Activated CD8-positive, alpha-beta T cell treated with anti-CD3 and anti-CD28 coated beads for 36 hours (primary cell): ENCODE data around the gene GNE. TPM values are rescaled to one million over a fixed set of nuclear protein-coding genes. Genes with fewer than 3 reads are reported as not detected.
"Not testable (repeated sequence)": the region's sequence is repeated elsewhere in the genome, so short reads cannot be mapped to it uniquely, and the experiment has no call there.

Experiments
- ATAC-seq: fragments of 200-7000 bp; cut with Tn5 transposase; one replicate; pipeline ENCODE4 v1.10.0; 2021; ENCODE audit warnings: mild to moderate bottlenecking, moderate library complexity
- CTCF ChIA-PET: fragments of 350-600 bp; sonication (Branson Sonifier 250); formaldehyde crosslinking; loops from one replicate; lab custom pipeline; 2021; ENCODE audit warnings: antibody characterized with exemption; lab: Charles Lee
- POLR2A ChIA-PET: fragments of 350-600 bp; sonication (Branson Sonifier 250); formaldehyde crosslinking; loops from one replicate; lab custom pipeline; 2021; ENCODE audit warnings: antibody characterized with exemption; lab: Charles Lee
- DNase-seq: peaks from one replicate; pipeline ENCODE4 v3.0.0-alpha.2; 2020
- H3K27ac Mint-ChIP-seq: one replicate; pipeline ENCODE4 v1.8.0; 2021; ENCODE audit warnings: mild to moderate bottlenecking, mixed read lengths
- H3K27me3 Mint-ChIP-seq: one replicate; pipeline ENCODE4 v1.8.0; 2021; ENCODE audit warnings: mixed read lengths
- H3K36me3 Mint-ChIP-seq: one replicate; pipeline ENCODE4 v1.8.0; 2021; ENCODE audit warnings: low read depth, mixed read lengths
- H3K4me1 Mint-ChIP-seq: one replicate; pipeline ENCODE4 v1.8.0; 2021; ENCODE audit warnings: low read depth, mixed read lengths
- H3K4me3 Mint-ChIP-seq: one replicate; pipeline ENCODE4 v1.8.0; 2021; ENCODE audit warnings: mild to moderate bottlenecking, moderate library complexity, mixed read lengths
- H3K9me3 Mint-ChIP-seq: one replicate; pipeline ENCODE4 v1.8.0; 2021; ENCODE audit warnings: mixed read lengths
- intact Hi-C: fragments of 100-400 bp; cut with micrococcal nuclease; formaldehyde crosslinking; loops from one replicate; pipeline ENCODE4 v1.10.0; 2022
- total RNA-seq, 2 experiments: library from RNA; stranded (reverse); gene quantifications; one replicate each; pipeline ENCODE4 v1.2.3, GENCODE V29; 2021
- TF ChIP-seq, protein P1 (sequence below): fragments of 200-600 bp; IDR thresholded peaks from one replicate; pipeline ENCODE4 v1.8.0; 2022; ENCODE audit warnings: antibody characterized with exemption, mild to moderate bottlenecking

GNE gene
- total RNA-seq, 2 experiments from 2014 or later, result 11.6 to 12.0 TPM

DNA sequence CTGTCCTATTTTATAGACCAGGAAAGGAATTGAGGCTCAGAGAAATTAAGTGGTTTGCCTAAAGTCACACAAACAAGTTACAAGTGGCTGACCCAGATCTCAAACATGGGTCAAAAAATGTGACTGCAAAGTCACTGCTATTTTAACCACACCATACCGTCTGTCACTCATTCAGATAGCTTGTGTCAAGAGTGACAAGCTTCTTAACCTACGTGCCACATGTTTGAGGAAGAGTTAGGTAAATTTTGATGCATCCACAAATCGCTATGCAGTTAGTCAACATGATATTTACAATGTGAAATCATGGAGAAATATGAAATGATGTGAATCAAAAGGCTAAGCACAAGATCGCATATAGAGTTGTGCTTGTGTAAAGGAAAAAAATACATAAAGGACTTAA is 22.7 kb upstream of the GNE start:
- Mint-ChIP-seq H3K4me3 (no peak overlapping the region), H3K27me3 (no peaks in the 10 kb centered on the region), H3K4me1 (no peaks in the 10 kb centered on the region), H3K9me3 (no peaks in the 10 kb centered on the region), H3K36me3 (no peaks in the 10 kb centered on the region), H3K27ac (no peak overlapping the region)
- no peak for DNase-seq
- TF ChIP-seq, protein P1, sequence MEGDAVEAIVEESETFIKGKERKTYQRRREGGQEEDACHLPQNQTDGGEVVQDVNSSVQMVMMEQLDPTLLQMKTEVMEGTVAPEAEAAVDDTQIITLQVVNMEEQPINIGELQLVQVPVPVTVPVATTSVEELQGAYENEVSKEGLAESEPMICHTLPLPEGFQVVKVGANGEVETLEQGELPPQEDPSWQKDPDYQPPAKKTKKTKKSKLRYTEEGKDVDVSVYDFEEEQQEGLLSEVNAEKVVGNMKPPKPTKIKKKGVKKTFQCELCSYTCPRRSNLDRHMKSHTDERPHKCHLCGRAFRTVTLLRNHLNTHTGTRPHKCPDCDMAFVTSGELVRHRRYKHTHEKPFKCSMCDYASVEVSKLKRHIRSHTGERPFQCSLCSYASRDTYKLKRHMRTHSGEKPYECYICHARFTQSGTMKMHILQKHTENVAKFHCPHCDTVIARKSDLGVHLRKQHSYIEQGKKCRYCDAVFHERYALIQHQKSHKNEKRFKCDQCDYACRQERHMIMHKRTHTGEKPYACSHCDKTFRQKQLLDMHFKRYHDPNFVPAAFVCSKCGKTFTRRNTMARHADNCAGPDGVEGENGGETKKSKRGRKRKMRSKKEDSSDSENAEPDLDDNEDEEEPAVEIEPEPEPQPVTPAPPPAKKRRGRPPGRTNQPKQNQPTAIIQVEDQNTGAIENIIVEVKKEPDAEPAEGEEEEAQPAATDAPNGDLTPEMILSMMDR, result no peak
- intact Hi-C loops, result no loop called here
- no peak for ATAC-seq
- POLR2A ChIA-PET, result no interaction called here
- CTCF ChIA-PET, result no interaction called here

DNA sequence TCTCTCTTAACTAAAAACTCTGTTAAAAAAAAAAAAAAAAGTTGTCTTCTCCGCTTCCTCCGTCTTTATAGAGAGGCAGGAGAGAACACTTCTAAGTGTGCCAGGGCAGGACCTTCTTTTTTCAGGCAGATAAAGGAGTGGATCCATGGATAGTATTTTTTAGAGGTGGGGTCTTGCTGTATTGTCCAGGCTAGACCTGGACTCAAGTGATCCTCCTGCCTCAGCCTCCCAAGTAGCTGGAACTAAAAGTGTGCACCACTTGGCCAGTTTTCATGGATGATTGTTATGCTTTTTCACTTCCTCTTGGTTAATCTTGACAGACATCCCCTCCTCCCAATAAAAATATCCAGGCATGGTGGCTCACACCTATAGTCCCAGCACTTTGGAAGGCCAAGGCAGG is 20.0 kb upstream of the GNE start:
- POLR2A ChIA-PET, result no interaction called here
- TF ChIP-seq, protein P1, result no peak
- Mint-ChIP-seq H3K4me3 (no peak overlapping the region), H3K27me3 (no peaks in the 10 kb centered on the region), H3K9me3 (no peaks in the 10 kb centered on the region), H3K27ac (no peak overlapping the region), H3K4me1 (no peaks in the 10 kb centered on the region), H3K36me3 (no peaks in the 10 kb centered on the region)
- DNase-seq (no peak), ATAC-seq (no peak)
- intact Hi-C loops, result no loop called here
- CTCF ChIA-PET, result no interaction called here

DNA sequence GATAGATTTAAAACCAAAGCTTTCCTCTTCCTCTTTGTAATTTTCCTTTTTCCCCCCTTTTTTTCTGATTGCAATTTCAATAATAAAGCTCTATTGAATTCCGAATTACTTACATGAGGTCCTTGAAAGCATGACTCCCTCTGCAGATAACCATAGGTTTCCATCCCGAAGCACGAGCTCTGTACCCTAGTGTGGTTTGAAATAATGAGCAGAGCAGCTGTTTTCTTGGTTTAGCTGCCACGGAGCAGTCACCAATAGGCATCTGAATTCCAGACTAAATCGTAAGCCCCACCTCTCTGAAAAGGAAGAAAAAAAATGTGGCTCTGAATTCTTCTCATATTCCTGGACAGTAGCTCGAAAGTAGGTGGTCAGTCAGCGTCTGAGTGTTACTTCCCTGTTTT is 18.5 kb upstream of the GNE start:
- H3K4me3 Mint-ChIP-seq, result no peak overlapping the region
- intact Hi-C loops, result no loop called here
- ATAC-seq (no peak), DNase-seq (no peak)
- TF ChIP-seq, protein P1, result no peak
- H3K27me3 Mint-ChIP-seq, result no peaks in the 10 kb centered on the region
- ChIA-PET POLR2A (no interaction called here), CTCF (interaction anchor here (2.5 kb wide), 1 partner anchor 52 kb away, joined by 7 read pairs; no protein-coding TSS in a partner anchor)
- H3K36me3 Mint-ChIP-seq, result no peaks in the 10 kb centered on the region
- no peaks in the 10 kb centered on the region for H3K4me1 Mint-ChIP-seq
- no peaks in the 10 kb centered on the region for H3K9me3 Mint-ChIP-seq
- H3K27ac Mint-ChIP-seq, result no peak overlapping the region

DNA sequence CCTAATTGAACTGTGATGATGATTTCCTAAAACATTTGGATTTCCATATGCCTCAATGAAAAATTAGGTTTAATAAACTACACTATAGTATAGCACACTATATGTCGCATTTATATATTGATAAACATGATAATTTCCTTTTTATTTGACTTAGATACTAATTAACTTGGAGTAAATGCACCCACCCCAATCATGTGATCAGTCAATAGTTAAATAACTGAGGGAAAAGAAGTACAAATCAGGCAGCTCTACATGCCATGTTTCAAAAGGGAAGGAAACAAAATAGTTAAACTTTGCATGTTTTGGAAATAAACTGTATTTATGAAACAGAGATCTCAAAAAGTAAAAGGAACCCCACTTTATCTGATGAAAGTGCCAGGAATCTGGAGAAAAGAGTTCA is 18.0 kb upstream of the GNE start:
- POLR2A ChIA-PET, result no interaction called here
- Mint-ChIP-seq H3K27me3 (no peaks in the 10 kb centered on the region), H3K4me3 (no peak overlapping the region), H3K36me3 (no peaks in the 10 kb centered on the region), H3K9me3 (no peaks in the 10 kb centered on the region), H3K4me1 (no peaks in the 10 kb centered on the region), H3K27ac (no peak overlapping the region)
- DNase-seq, result no peak
- intact Hi-C loops, result no loop called here
- ATAC-seq, result no peak
- TF ChIP-seq, protein P1, result no peak
- CTCF ChIA-PET, result interaction anchor here (0.7 to 2.5 kb wide), 2 partner anchors 31 to 53 kb away, joined by 3 to 7 read pairs; no protein-coding TSS in a partner anchor

DNA sequence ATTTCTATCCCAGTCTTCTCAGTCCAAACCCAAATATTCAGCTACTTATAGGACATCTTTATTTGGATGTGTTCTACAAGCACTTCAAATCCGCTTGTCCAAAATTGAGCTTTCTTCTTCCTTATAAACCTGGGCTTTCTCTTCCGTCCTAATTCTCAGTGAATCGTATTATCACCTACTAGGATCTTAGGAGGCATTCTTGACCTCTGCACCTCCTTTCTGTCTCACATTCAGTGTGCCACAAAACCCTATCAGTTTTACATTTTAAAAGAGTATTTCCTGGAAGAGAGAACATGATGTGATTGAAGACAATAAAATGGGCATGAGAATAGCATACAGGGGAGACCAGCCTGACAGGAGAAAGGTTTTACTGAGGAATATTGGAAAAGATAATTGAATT is 16.8 kb upstream of the GNE start:
- no peak for ATAC-seq
- H3K9me3 Mint-ChIP-seq, result no peaks in the 10 kb centered on the region
- intact Hi-C loops, result no loop called here
- ChIA-PET CTCF (interaction anchor here (2.5 kb wide), 1 partner anchor 54 kb away, joined by 7 read pairs; no protein-coding TSS in a partner anchor), POLR2A (no interaction called here)
- no peaks in the 10 kb centered on the region for H3K27me3 Mint-ChIP-seq
- TF ChIP-seq, protein P1, result no peak
- H3K4me3 Mint-ChIP-seq, result no peak overlapping the region
- H3K4me1 Mint-ChIP-seq, result no peaks in the 10 kb centered on the region
- no peak overlapping the region for H3K27ac Mint-ChIP-seq
- no peaks in the 10 kb centered on the region for H3K36me3 Mint-ChIP-seq
- no peak for DNase-seq

DNA sequence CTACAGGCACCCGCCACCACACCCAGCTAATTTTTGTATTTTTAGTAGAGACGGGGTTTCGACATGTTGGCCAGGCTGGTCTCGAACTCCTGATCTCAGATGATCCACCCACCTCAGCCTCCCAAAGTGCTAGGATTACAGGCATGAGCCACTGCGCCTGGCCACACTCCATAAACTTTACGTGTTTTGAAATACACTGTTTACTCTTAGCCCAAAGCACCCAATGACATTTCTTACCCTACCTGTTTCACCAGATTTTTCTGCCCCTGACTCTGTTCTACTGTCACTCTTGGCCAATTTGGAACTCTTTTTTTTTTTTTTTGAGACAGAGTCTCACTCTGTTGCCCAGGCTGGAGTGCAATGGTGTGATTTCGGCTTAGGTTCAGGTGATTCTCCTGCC is 15.1 kb upstream of the GNE start:
- DNase-seq, ATAC-seq, intact Hi-C loops, H3K4me1 Mint-ChIP-seq, H3K27ac Mint-ChIP-seq, H3K27me3 Mint-ChIP-seq, H3K9me3 Mint-ChIP-seq, H3K36me3 Mint-ChIP-seq, H3K4me3 Mint-ChIP-seq: not testable (repeated sequence)
- POLR2A ChIA-PET, result interaction anchor here (0.6 kb wide), 1 partner anchor 71 kb away, joined by 4 read pairs; no protein-coding TSS in a partner anchor
- CTCF ChIA-PET, result interaction anchor here (1.0 kb wide), 1 partner anchor 26 kb away, joined by 3 read pairs; no protein-coding TSS in a partner anchor
